K562 (cell line): Measurements from ENCODE around the gene ALDH5A1. TPM values are rescaled to one million over a fixed set of nuclear protein-coding genes. Genes with fewer than 3 reads are reported as not detected.

Experiments
- ATF4 ChIP-seq: fragments of 450-650 bp; formaldehyde crosslinking; IDR thresholded peaks from 2 replicates; pipeline ENCODE4 v1.4.0; 2022; ENCODE audit warnings: mild to moderate bottlenecking, moderate library complexity
- CBX3 ChIP-seq, 2 experiments: IDR thresholded peaks; 1 replicate in 1 of 2; 2 replicates in 1 of 2; pipeline ENCODE4 v1.6.1; 2012; ENCODE audit warnings: inconsistent platforms in 2 of 2, low read length in 2 of 2, borderline replicate concordance in 1 of 2, control low read depth in 1 of 2
- FOXJ2 ChIP-seq: fragments of 200-800 bp; sonication (Bioruptor generic); IDR thresholded peaks from 2 replicates; pipeline ENCODE4 v1.6.1; 2016; ENCODE audit warnings: missing genetic modification characterization, missing compliant biosample characterization
- FOXK1 ChIP-seq: sonication (generic); formaldehyde crosslinking; IDR thresholded peaks from 2 replicates; pipeline ENCODE4 v1.8.0; 2022; ENCODE audit warnings: missing genetic modification reagents, mild to moderate bottlenecking, borderline replicate concordance
- HNRNPLL ChIP-seq: fragments of 200-400 bp; formaldehyde crosslinking; IDR thresholded peaks from 2 replicates; pipeline ENCODE4 v1.6.1; 2017; ENCODE audit warnings: low read length, low read depth, mild to moderate bottlenecking; ENCODE audit not compliant: poor library complexity, severe bottlenecking
- HNRNPUL1 ChIP-seq: fragments of 200-400 bp; formaldehyde crosslinking; IDR thresholded peaks from 2 replicates; pipeline ENCODE4 v1.6.1; 2017; ENCODE audit warnings: low read length
- MTA1 ChIP-seq: fragments of 450-650 bp; IDR thresholded peaks from 2 replicates; pipeline ENCODE4 v1.6.1; 2017; ENCODE audit warnings: borderline replicate concordance
- POLR2A ChIP-seq: fragments of 450-650 bp; conservative IDR thresholded peaks from 2 replicates; pipeline ENCODE4 v1.6.1; 2016
- PTTG1 ChIP-seq: fragments of 450-650 bp; IDR thresholded peaks from 2 replicates; pipeline ENCODE4 v1.6.1; 2016; ENCODE audit warnings: low read depth, mild to moderate bottlenecking, missing genetic modification characterization, missing compliant biosample characterization
- RBM14 ChIP-seq: fragments of 200-400 bp; formaldehyde crosslinking; IDR thresholded peaks from 2 replicates; pipeline ENCODE4 v1.6.1; 2018; ENCODE audit warnings: low read depth, mild to moderate bottlenecking, low read length, moderate library complexity, borderline replicate concordance; ENCODE audit not compliant: insufficient read depth
- SP2 ChIP-seq: IDR thresholded peaks from 2 replicates; pipeline ENCODE4 v1.6.1; 2011; ENCODE audit warnings: mild to moderate bottlenecking, low read depth, low read length, moderate library complexity; ENCODE audit not compliant: poor library complexity, severe bottlenecking; ENCODE audit errors: extremely low read depth
- TAF7 ChIP-seq: fragments of 450-650 bp; IDR thresholded peaks from 2 replicates; pipeline ENCODE4 v1.6.1; 2016; ENCODE audit warnings: missing genetic modification characterization, missing compliant biosample characterization
- ZBTB2 ChIP-seq: fragments of 450-650 bp; IDR thresholded peaks from 2 replicates; pipeline ENCODE4 v1.6.1; 2016; ENCODE audit warnings: antibody characterized with exemption
- ZEB2 ChIP-seq: fragments of 450-650 bp; IDR thresholded peaks from 2 replicates; pipeline ENCODE4 v1.6.1; 2016
- ZFP36 ChIP-seq: fragments of 150-350 bp; IDR thresholded peaks from 2 replicates; pipeline ENCODE4 v1.6.1; 2018; ENCODE audit warnings: low read length, low read depth; ENCODE audit not compliant: partially characterized antibody
- ZNF174 ChIP-seq: fragments of 250-450 bp; sonication (Bioruptor Pico); IDR thresholded peaks from 2 replicates; pipeline ENCODE4 v1.4.0; 2020; ENCODE audit warnings: mild to moderate bottlenecking
- ZNF24 ChIP-seq: fragments of 450-650 bp; IDR thresholded peaks from 2 replicates; pipeline ENCODE4 v1.6.1; 2016
- ZNF3 ChIP-seq: fragments of 250-450 bp; sonication (Bioruptor Pico); IDR thresholded peaks from 2 replicates; pipeline ENCODE4 v1.5.0; 2021; ENCODE audit warnings: mild to moderate bottlenecking, moderate library complexity
- ZNF445 ChIP-seq: fragments of 250-450 bp; sonication (Bioruptor Pico); IDR thresholded peaks from 2 replicates; pipeline ENCODE4 v1.4.0; 2020; ENCODE audit warnings: low read depth, mild to moderate bottlenecking, moderate library complexity
- polyA plus RNA-seq, 8 experiments: library from polyadenylated mRNA; depleted of rRNA in 4 of 8; stranded (reverse) in 5 of 8; unstranded in 3 of 8; fragments of >200 nt; fragmentation: Nextera tagmentation in 2 of 8; fragmentation: Illumina TruSeq in 1 of 8; extraction: Ambion mirVana in 2 of 8; extraction: Trizol in 1 of 8; gene quantifications; 2 replicates each; pipeline versions ENCODE4 v1.2.1 to v1.2.3, GENCODE V29; 2011 to 2014; ENCODE audit warnings: inconsistent platforms in 1 of 8, missing spikeins in 1 of 8
- total RNA-seq, 7 experiments: library from RNA; depleted of rRNA in 6 of 7; stranded (reverse); fragments of >200 nt in 6 of 7; fragmentation: Illumina TruSeq in 2 of 7; extraction: Trizol in 2 of 7; gene quantifications; 2 replicates each; pipeline versions ENCODE4 v1.2.1 to v1.2.3, GENCODE V29; 2011 to 2021; ENCODE audit warnings: low replicate concordance in 1 of 7
- TF ChIP-seq, protein P1 (sequence below), 2 experiments: fragments of 450-650 bp in 1 of 2; sonication (generic) in 1 of 2; formaldehyde crosslinking in 1 of 2; IDR thresholded peaks in 1 of 2; conservative IDR thresholded peaks in 1 of 2; 2 replicates each; pipeline versions ENCODE4 v1.6.1 to v1.8.1; 2016 to 2023; ENCODE audit warnings: mild to moderate bottlenecking in 2 of 2, moderate library complexity in 2 of 2, inconsistent platforms in 1 of 2, missing genetic modification reagents in 1 of 2
- TF ChIP-seq, protein P2 (sequence below): sonication (generic); formaldehyde crosslinking; IDR thresholded peaks from 2 replicates; pipeline ENCODE4 v1.8.1; 2022; ENCODE audit warnings: missing genetic modification reagents
- TF ChIP-seq, protein P3 (sequence below): sonication (generic); formaldehyde crosslinking; IDR thresholded peaks from 2 replicates; pipeline ENCODE4 v1.8.0; 2022; ENCODE audit warnings: mild to moderate bottlenecking, missing genetic modification reagents

Gene ALDH5A1
- total and polyA plus RNA-seq, 9 of the 15 experiments (the other 6 are each of a cell fraction or from before 2014, with no cell fraction given), result 2.2 to 19.7 (median 9.5) TPM

GRCh38 chr6:24522228-24523176, 27.7 kb downstream of the ALDH5A1 start (continued):
- TF ChIP-seq HNRNPLL, result no peak
- TF ChIP-seq TAF7, result no peak
- TF ChIP-seq ZNF445 (CRISPR knock-in tag), result no peak
- TF ChIP-seq POLR2A, result no peak
- TF ChIP-seq FOXJ2, result no peak
- no peak for TF ChIP-seq ZNF174 (CRISPR knock-in tag)
- TF ChIP-seq SP2, result no peak
- TF ChIP-seq ZNF3 (CRISPR knock-in tag), result no peak
- TF ChIP-seq, protein P1, sequence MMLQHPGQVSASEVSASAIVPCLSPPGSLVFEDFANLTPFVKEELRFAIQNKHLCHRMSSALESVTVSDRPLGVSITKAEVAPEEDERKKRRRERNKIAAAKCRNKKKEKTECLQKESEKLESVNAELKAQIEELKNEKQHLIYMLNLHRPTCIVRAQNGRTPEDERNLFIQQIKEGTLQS (IDR thresholded peaks at IDR 0.05), result peak; percentile 18; the same call in 1 of the 2 replicates
- TF ChIP-seq, protein P1 (CRISPR knock-in tag; conservative IDR thresholded peaks at IDR 0.05), result no peak
- peak; percentile 57; the same call in 1 of the 2 replicates for TF ChIP-seq ATF4 (CRISPR knock-in tag)
- TF ChIP-seq CBX3 (IDR thresholded peaks at IDR 0.05; ENCODE audit: borderline replicate concordance in 1 of 2, low read length in 2 of 2), result no peak
- no peak for TF ChIP-seq FOXK1 (CRISPR knock-in tag)
- no peak for TF ChIP-seq ZNF24
- no peak for TF ChIP-seq PTTG1 (tag)
- TF ChIP-seq ZBTB2, result no peak
- no peak for TF ChIP-seq HNRNPUL1
- no peak for TF ChIP-seq RBM14
- TF ChIP-seq, protein P2, sequence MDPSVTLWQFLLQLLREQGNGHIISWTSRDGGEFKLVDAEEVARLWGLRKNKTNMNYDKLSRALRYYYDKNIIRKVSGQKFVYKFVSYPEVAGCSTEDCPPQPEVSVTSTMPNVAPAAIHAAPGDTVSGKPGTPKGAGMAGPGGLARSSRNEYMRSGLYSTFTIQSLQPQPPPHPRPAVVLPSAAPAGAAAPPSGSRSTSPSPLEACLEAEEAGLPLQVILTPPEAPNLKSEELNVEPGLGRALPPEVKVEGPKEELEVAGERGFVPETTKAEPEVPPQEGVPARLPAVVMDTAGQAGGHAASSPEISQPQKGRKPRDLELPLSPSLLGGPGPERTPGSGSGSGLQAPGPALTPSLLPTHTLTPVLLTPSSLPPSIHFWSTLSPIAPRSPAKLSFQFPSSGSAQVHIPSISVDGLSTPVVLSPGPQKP (CRISPR knock-in tag), result no peak
- TF ChIP-seq, protein P3, sequence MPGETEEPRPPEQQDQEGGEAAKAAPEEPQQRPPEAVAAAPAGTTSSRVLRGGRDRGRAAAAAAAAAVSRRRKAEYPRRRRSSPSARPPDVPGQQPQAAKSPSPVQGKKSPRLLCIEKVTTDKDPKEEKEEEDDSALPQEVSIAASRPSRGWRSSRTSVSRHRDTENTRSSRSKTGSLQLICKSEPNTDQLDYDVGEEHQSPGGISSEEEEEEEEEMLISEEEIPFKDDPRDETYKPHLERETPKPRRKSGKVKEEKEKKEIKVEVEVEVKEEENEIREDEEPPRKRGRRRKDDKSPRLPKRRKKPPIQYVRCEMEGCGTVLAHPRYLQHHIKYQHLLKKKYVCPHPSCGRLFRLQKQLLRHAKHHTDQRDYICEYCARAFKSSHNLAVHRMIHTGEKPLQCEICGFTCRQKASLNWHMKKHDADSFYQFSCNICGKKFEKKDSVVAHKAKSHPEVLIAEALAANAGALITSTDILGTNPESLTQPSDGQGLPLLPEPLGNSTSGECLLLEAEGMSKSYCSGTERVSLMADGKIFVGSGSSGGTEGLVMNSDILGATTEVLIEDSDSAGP (CRISPR knock-in tag), result no peak
- no peak for TF ChIP-seq MTA1
- TF ChIP-seq ZFP36, result no peak
- no peak for TF ChIP-seq ZEB2
